Ishikawa (cell line): ENCODE data around the gene NEGR1.

Source experiments
- CEBPB ChIP-seq: IDR thresholded peaks from 2 replicates; pipeline ENCODE4 v1.6.1; 2012
- CREB1 ChIP-seq: IDR thresholded peaks from 2 replicates; pipeline ENCODE4 v1.6.1; 2012; ENCODE audit warnings: low read depth
- EGR1 ChIP-seq: IDR thresholded peaks from 2 replicates; pipeline ENCODE4 v1.6.1; 2012
- EP300 ChIP-seq: IDR thresholded peaks from 2 replicates; pipeline ENCODE4 v1.6.1; 2012; ENCODE audit warnings: borderline replicate concordance
- FOXM1 ChIP-seq: IDR thresholded peaks from 2 replicates; pipeline ENCODE4 v1.6.1; 2012; ENCODE audit warnings: low read depth, borderline replicate concordance
- MAX ChIP-seq: IDR thresholded peaks from 2 replicates; pipeline ENCODE4 v1.6.1; 2012
- NFIC ChIP-seq: IDR thresholded peaks from 2 replicates; pipeline ENCODE4 v1.6.1; 2012
- RAD21 ChIP-seq: IDR thresholded peaks from 2 replicates; pipeline ENCODE4 v1.6.1; 2012; ENCODE audit warnings: low read depth
- REST ChIP-seq: IDR thresholded peaks from 2 replicates; pipeline ENCODE4 v1.6.1; 2012; ENCODE audit warnings: low read depth, mild to moderate bottlenecking
- TAF1 ChIP-seq: IDR thresholded peaks from 2 replicates; pipeline ENCODE4 v1.6.1; 2012; ENCODE audit warnings: low read depth, mild to moderate bottlenecking
- TCF12 ChIP-seq: IDR thresholded peaks from 2 replicates; pipeline ENCODE4 v1.6.1; 2012; ENCODE audit warnings: low read depth
- TEAD4 ChIP-seq: IDR thresholded peaks from 2 replicates; pipeline ENCODE4 v1.6.1; 2012
- USF1 ChIP-seq: IDR thresholded peaks from 2 replicates; pipeline ENCODE4 v1.6.1; 2012
- YY1 ChIP-seq: IDR thresholded peaks from 2 replicates; pipeline ENCODE4 v1.6.1; 2012; ENCODE audit warnings: low read depth
- ZBTB7A ChIP-seq: IDR thresholded peaks from 2 replicates; pipeline ENCODE4 v1.6.1; 2012; ENCODE audit warnings: low read depth

Gene NEGR1

GRCh38 chr1:71787699-71788098, 494.6 kb downstream of the NEGR1 start:
- no peak for TF ChIP-seq EP300
- no peak for TF ChIP-seq TEAD4
- no peak for TF ChIP-seq TCF12
- TF ChIP-seq REST: no peak
- no peak for TF ChIP-seq TAF1
- no peak for TF ChIP-seq EGR1
- no peak for TF ChIP-seq USF1

GRCh38 chr1:71786218-71786617, 496.1 kb downstream of the NEGR1 start:
- TF ChIP-seq MAX (no peak), CEBPB (no peak), YY1 (no peak), NFIC (no peak), REST (no peak), TEAD4 (no peak), USF1 (no peak), EGR1 (no peak), EP300 (no peak), CREB1 (no peak), FOXM1 (no peak), RAD21 (no peak), TAF1 (no peak), ZBTB7A (no peak), TCF12 (no peak)

GRCh38 chr1:71785450-71785849, 496.9 kb downstream of the NEGR1 start:
- TF ChIP-seq ZBTB7A (no peak), EP300 (no peak), USF1 (no peak), TCF12 (no peak), TEAD4 (no peak), MAX (no peak), CREB1 (no peak), EGR1 (no peak), CEBPB (no peak), TAF1 (no peak), NFIC (no peak)

- TF ChIP-seq CREB1 (no peak), RAD21 (no peak), NFIC (no peak), TCF12 (no peak), CEBPB (no peak), YY1 (no peak), REST (no peak), MAX (no peak), TEAD4 (no peak), USF1 (no peak), EGR1 (no peak), TAF1 (no peak)
Measured at GRCh38 chr1:71785000-71785399, 497.3 kb downstream of the NEGR1 start.
